ENCODE results near the gene UXS1.

The UXS1 gene

DNA sequence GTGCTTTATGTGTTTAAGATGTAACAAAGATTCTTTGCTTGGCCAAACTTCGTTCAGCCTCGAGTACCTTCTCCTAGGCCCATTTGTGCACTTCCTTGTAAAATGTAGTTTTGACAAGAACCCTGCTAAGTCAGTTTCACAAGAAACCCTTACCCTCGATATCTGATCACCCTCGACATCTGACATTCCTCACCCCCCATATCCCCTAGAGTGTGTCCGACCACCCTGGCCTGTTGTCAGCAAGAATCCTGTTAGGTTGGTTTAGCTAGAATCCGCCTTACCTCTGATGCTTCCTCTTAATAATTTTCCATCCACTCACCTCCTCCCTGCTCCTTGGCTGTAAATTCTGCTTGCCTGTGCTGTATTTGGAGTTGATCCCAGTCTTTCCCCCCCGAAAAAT is 85.3 kb downstream of the UXS1 start:
- Histone ChIP-seq H3K4me3 (ENCODE audit: low read length) (no peak overlapping the region), H3K4me1 (ENCODE audit: control insufficient read depth, insufficient read depth, low read length) (peaks cover 7% of the 10 kb centered on the region), H3K27me3 (ENCODE audit: control insufficient read depth, insufficient read depth, low read length) (no peaks in the 10 kb centered on the region), H3K9ac (ENCODE audit: low read length) (no peak overlapping the region), H3K36me3 (ENCODE audit: control insufficient read depth, insufficient read depth, low read length) (peaks cover 13% of the 10 kb centered on the region), H3K27ac (ENCODE audit: low read depth, low read length) (no peak overlapping the region)

DNA sequence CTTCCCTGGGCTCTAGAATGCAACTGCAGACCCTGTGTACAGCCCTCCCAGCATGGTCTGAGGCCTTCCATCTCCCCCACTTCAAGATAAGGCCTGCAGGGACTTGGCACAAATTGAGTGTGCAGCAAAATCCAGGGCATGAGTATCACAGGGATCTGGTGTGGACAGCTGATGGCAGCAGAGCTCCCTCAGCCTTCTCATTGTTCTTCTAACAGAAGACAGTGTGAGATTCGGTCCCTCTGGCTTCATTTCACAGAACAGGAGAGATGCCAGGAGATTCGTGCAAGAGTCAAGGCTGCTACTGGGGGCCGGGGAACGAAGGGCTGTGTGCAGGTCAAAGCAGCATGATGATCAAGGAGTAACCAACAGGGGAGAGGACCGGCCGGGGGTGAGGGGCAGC is 85.8 kb downstream of the UXS1 start:
- peaks cover 7% of the 10 kb centered on the region for H3K4me1 ChIP-seq (ENCODE audit: control insufficient read depth, insufficient read depth, low read length)
- H3K36me3 ChIP-seq (ENCODE audit: control insufficient read depth, insufficient read depth, low read length) = peaks cover 13% of the 10 kb centered on the region
- H3K4me3 ChIP-seq (ENCODE audit: low read length) = no peak overlapping the region
- H3K9ac ChIP-seq (ENCODE audit: low read length) = no peak overlapping the region
- H3K27me3 ChIP-seq (ENCODE audit: control insufficient read depth, insufficient read depth, low read length) = no peaks in the 10 kb centered on the region
- H3K27ac ChIP-seq (ENCODE audit: low read depth, low read length) = no peak overlapping the region

DNA sequence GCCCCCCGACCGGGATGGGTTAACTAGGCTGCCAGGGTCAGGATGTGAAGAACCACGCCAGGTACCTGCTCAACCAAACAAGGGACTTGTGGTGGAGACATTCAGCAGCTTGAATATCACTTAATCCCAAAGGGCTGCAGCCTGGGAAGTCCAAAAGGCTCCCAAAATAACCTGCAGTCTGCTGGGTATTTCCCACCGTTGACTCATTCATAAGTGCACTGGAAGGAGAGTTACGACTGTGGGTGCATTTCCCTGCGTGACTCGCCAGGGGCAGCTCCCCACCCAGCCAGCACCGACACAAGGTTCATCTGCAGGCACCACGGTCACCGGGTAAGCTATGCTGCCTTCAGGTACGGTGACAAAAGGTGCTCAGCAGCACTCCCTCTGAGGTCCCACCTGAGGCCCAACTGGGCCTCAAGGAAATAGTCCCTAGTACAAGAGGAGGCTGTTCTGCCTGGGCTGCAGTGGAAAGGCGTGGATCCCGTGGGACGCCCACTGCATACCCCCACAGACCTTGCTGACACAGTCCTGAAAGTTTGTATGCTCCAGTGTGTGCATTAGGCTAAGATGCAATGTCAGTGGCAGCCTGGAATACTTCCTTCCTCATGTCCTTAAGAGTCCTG is 86.5 kb downstream of the UXS1 start:
- H3K27me3 ChIP-seq (ENCODE audit: control insufficient read depth, insufficient read depth, low read length) = no peaks in the 10 kb centered on the region
- peaks cover 13% of the 10 kb centered on the region for H3K36me3 ChIP-seq (ENCODE audit: control insufficient read depth, insufficient read depth, low read length)
- no peak overlapping the region for H3K9ac ChIP-seq (ENCODE audit: low read length)
- H3K27ac ChIP-seq (ENCODE audit: low read depth, low read length) = no peak overlapping the region
- peaks cover 7% of the 10 kb centered on the region for H3K4me1 ChIP-seq (ENCODE audit: control insufficient read depth, insufficient read depth, low read length)
- H3K4me3 ChIP-seq (ENCODE audit: low read length) = no peak overlapping the region

DNA sequence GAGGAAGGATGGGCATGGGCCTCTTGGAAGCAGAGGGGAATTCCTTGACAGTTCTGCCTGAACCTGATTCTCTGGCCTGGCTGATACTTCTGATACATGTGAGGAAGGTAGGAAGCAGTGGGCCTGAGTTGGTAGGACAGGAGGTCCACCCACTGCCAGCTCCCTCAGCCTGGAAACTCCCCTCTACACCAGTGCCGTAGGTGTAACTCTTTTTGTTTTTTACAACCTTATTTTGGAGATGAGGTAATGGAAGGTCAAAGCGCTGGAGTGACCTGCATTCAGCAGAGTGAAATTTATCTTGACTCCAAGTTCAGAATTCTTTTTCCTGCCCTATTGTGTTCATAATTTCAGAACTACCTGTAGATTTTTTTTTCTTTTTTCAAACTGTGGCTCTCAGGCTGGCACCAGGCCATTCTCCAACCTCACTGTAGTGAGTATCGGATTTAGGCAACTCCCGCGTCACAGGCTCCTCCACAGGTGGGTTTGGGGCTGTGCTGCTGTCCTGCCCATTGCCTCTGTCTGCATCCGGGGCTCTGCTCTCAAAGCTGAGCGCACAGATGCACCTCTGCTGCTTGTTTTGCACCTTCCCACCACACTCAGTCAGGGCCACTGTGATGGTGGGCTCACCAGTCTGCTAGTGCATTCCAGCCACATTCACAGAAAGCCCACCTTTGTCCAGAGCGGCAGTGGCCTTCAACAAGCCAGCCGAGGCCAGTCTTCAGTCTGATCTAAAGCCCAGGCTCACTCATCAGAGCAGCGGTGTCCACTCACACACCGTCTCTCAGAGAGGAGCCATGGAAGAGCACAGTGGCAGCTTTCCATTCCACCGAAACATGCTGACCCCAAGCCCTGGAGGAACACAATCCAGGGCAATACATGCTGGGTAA is 87.2 kb downstream of the UXS1 start:
- H3K9ac ChIP-seq (ENCODE audit: low read length) = no peak overlapping the region
- no peak overlapping the region for H3K27ac ChIP-seq (ENCODE audit: low read depth, low read length)
- H3K27me3 ChIP-seq (ENCODE audit: control insufficient read depth, insufficient read depth, low read length) = no peaks in the 10 kb centered on the region
- no peak overlapping the region for H3K4me3 ChIP-seq (ENCODE audit: low read length)
- peaks cover 7% of the 10 kb centered on the region for H3K4me1 ChIP-seq (ENCODE audit: control insufficient read depth, insufficient read depth, low read length)
- peaks cover 13% of the 10 kb centered on the region for H3K36me3 ChIP-seq (ENCODE audit: control insufficient read depth, insufficient read depth, low read length)

DNA sequence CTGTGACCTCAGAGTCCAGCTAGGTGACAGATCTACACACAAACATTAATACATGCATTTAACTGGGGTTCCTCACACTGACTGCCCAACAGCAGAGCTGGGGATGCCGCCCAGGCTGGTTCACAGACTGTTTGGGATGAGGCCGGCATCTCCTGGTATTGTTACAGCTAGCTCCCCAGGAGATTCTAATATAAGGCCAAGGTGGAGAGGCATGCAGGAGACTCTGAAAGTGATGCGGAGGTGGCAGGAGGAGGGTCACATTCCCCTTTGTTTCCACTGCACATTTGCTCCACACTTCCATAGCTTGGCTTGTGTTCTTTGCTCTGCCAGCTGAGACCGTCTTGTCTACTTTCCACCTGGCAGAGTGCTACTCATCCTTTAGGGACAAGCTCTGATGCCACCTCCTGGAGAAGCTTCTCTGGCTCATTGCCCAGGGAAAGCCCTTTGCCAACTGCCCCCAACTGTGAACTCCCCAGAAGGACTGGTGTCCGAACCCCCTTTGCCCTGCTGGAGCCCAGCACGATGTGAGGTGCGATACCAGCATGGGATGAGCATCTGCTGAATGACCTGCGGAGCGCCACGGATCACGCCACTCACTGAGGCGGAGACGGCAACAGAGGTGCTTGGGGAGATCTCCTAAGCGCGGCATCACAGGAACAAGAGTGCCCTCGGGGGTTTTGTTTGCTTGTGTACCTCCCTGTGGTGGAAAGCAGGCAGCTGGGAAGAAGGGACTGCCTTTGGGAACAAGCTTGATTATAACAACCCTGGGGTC is 88.8 kb downstream of the UXS1 start:
- H3K4me3 ChIP-seq (ENCODE audit: low read length) = no peak overlapping the region
- H3K9ac ChIP-seq (ENCODE audit: low read length) = no peak overlapping the region
- no peaks in the 10 kb centered on the region for H3K27me3 ChIP-seq (ENCODE audit: control insufficient read depth, insufficient read depth, low read length)
- H3K4me1 ChIP-seq (ENCODE audit: control insufficient read depth, insufficient read depth, low read length) = peaks cover 5% of the 10 kb centered on the region
- no peak overlapping the region for H3K27ac ChIP-seq (ENCODE audit: low read depth, low read length)
- peaks cover 5% of the 10 kb centered on the region for H3K36me3 ChIP-seq (ENCODE audit: control insufficient read depth, insufficient read depth, low read length)

DNA sequence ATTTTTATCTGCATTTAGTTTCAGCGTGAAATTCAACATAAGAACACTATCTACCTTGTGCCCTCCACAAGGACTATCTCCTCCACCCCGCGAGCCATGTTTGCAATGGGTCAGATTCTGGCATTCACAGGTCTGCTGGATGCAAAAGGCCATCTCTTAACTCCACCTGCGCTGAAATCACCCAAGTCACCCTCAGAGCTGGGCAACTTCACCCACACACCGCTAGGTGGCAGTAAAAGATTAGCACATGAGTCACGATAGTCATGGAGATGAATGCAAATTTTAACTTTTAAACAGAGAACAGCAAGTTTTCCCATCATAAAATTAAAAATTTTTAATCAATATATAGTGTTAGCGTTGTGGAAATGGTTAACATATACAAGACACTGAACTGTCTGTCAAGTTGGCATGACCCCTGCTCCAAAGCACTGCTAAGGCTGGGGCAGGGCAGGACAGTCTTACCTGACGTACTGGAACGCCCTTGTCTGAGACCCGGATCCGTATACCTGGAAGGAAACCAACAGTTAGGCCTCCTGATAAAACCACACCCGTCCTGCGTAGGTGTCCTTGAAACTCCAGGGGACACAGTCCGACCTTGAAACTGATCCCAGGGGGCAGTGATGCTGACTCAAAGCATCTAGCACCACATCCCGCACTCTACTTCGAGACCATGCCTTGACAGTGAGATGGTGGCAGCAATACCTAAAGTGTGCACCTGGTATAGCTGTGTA is 89.6 kb downstream of the UXS1 start:
- Histone ChIP-seq H3K36me3 (ENCODE audit: control insufficient read depth, insufficient read depth, low read length) (peaks cover 7% of the 10 kb centered on the region), H3K27me3 (ENCODE audit: control insufficient read depth, insufficient read depth, low read length) (no peaks in the 10 kb centered on the region), H3K27ac (ENCODE audit: low read depth, low read length) (no peak overlapping the region), H3K4me1 (ENCODE audit: control insufficient read depth, insufficient read depth, low read length) (peaks cover under 1% of the 10 kb centered on the region), H3K9ac (ENCODE audit: low read length) (no peak overlapping the region), H3K4me3 (ENCODE audit: low read length) (no peak overlapping the region)

DNA sequence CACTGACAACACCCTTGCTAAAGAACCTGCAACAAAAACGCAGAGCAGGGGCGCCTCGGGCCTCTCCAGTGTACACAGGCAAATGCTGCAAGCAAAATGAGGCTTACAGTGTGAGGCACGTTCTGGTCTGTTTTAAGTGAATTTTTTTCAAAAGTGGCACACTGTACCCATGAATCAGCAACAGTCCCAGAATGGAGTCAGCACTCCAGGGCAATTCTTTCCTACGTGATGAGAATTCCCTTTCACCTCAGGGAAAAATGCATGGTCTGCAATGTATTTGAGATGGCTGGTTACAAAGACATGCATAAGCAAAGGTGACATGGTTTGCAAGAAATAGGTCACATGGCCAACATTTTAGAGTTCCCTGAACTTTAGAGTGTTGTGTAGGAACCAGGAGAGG is 94.4 kb downstream of the UXS1 start:
- Histone ChIP-seq H3K27ac (ENCODE audit: low read depth, low read length) (no peak overlapping the region), H3K4me3 (ENCODE audit: low read length) (no peak overlapping the region), H3K4me1 (ENCODE audit: control insufficient read depth, insufficient read depth, low read length) (no peaks in the 10 kb centered on the region), H3K9ac (ENCODE audit: low read length) (no peak overlapping the region), H3K27me3 (ENCODE audit: control insufficient read depth, insufficient read depth, low read length) (no peaks in the 10 kb centered on the region), H3K36me3 (ENCODE audit: control insufficient read depth, insufficient read depth, low read length) (peaks cover 2% of the 10 kb centered on the region)

DNA sequence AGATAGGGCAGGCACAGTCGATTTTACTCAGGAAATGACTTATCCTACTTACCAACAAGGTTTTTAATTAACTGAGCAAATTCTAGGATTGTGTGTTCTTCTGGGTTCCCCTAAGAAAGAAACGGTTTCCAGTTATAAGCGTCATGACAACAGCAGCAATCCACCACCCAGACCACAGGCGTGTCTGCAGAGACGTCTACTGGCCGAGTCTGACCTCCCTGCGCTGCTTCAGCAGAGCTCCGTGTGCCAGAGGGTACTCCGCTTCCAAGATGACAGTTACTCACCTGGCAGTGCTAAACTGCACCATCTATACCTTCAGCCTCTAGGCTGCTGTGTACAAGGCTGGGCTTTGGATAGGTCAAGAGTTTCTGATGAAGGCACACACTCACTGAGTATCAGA is 95.4 kb downstream of the UXS1 start:
- H3K4me1 ChIP-seq (ENCODE audit: control insufficient read depth, insufficient read depth, low read length) = no peaks in the 10 kb centered on the region
- no peak overlapping the region for H3K4me3 ChIP-seq (ENCODE audit: low read length)
- no peak overlapping the region for H3K27ac ChIP-seq (ENCODE audit: low read depth, low read length)
- peaks cover 4% of the 10 kb centered on the region for H3K36me3 ChIP-seq (ENCODE audit: control insufficient read depth, insufficient read depth, low read length)
- H3K27me3 ChIP-seq (ENCODE audit: control insufficient read depth, insufficient read depth, low read length) = no peaks in the 10 kb centered on the region
- H3K9ac ChIP-seq (ENCODE audit: low read length) = no peak overlapping the region

DNA sequence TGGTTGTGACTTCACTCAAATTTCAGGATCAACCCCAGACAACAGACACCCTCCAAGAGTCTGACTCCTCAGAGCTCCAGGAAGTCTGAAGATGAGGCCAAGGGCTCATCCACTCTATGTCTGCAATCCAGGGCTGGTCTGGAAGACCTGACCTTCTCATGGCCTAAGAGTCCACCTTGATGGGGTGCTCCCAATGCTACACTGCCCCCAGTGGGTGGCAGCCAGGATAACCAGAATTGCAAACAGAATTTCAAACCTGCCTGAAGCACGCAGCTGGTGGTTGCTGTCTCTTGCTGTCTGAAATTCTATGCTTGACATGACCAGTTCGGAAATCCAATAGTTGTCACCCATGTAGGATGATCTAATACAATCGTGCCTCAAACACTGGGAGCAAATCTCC is 96.0 kb downstream of the UXS1 start:
- Histone ChIP-seq H3K9ac (ENCODE audit: low read length) (no peak overlapping the region), H3K27me3 (ENCODE audit: control insufficient read depth, insufficient read depth, low read length) (no peaks in the 10 kb centered on the region), H3K4me1 (ENCODE audit: control insufficient read depth, insufficient read depth, low read length) (no peaks in the 10 kb centered on the region), H3K36me3 (ENCODE audit: control insufficient read depth, insufficient read depth, low read length) (peaks cover 4% of the 10 kb centered on the region), H3K27ac (ENCODE audit: low read depth, low read length) (no peak overlapping the region), H3K4me3 (ENCODE audit: low read length) (no peak overlapping the region)

DNA sequence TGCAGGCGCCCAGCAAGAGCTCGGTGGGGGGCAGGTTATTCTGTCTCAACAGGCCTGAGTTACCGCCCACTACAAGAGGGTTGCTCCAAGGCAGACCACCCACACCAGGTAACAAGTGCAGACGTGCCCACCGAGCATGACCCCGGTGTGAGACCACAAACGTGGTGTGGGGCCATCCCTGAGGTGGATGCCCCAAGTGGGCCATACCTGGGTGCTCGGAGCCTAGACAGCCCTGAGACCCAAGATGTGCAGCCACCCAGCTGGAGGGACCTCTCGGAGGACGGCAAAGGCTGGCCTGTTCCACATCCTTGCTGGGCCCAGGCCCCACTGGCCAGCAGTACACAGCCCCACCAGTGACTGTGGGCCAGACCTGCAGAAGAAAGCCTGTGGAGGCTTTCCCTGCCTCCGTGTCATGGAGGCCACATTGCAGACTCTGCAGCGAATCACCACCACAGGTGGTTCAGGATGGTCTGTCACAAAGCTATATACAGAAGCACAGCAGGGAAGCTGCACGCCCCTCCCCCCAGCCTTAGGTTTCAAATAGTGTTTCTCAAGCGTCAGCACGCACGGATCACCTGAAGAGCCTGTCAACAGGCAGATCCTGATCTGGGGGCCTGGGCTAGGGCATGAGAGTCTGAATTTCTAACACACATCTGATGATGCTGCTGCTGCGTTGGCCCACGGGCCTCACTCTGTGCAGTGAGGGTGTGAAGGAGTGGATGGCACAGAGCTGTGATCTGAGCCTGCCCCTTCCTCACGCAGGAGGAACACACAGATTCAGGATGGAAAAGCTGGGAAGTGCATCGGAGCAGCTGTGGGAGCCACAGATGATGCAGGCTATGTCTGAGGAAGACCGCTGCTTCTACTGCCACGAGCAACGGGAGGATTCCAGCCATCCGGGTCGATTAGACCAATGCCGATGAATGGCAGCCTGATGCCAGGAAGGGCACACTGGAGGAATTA is 96.8 kb downstream of the UXS1 start:
- Histone ChIP-seq H3K27me3 (ENCODE audit: control insufficient read depth, insufficient read depth, low read length) (no peaks in the 10 kb centered on the region), H3K9ac (ENCODE audit: low read length) (no peak overlapping the region), H3K4me1 (ENCODE audit: control insufficient read depth, insufficient read depth, low read length) (no peaks in the 10 kb centered on the region), H3K4me3 (ENCODE audit: low read length) (no peak overlapping the region), H3K36me3 (ENCODE audit: control insufficient read depth, insufficient read depth, low read length) (peaks cover 4% of the 10 kb centered on the region), H3K27ac (ENCODE audit: low read depth, low read length) (no peak overlapping the region)

DNA sequence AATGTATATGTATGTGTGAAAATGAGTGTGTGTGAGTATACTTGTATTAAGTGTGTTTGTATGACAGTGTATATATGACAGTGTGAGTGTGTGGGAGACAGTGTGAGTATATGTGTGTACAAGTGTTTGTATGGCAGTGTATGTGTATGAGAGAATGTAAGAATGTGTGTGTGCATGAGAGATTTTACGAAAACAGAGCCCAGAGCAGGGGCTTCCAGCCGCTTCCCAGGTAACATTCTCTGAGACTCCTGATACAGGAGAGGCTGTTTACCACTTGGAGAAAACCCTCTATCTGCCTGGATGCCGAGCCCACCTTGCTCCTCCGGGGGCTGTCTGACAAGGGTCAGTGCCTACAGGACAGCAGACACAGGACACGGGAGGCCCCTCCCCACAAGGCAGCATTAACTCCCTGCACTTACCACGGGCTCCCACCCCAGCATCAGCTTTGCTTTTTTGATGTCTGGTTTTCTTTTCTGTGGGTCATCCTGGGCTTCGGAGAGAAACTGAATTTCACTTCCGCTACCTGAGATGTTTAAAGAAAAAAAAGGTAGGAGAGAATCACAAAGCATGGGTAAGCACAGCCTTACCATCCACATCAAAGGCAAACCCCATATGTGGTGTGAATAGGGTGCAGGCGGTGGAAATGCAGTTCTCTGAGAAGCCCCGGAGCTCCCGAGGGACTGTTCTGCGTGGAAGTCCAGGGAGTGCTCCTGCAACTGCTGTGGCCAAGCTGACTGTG is 97.6 kb downstream of the UXS1 start:
- Histone ChIP-seq H3K9ac (ENCODE audit: low read length) (no peak overlapping the region), H3K4me3 (ENCODE audit: low read length) (no peak overlapping the region), H3K4me1 (ENCODE audit: control insufficient read depth, insufficient read depth, low read length) (no peaks in the 10 kb centered on the region), H3K36me3 (ENCODE audit: control insufficient read depth, insufficient read depth, low read length) (peaks cover 4% of the 10 kb centered on the region), H3K27me3 (ENCODE audit: control insufficient read depth, insufficient read depth, low read length) (no peaks in the 10 kb centered on the region), H3K27ac (ENCODE audit: low read depth, low read length) (no peak overlapping the region)
